CD4-positive, alpha-beta T cell treated with Interleukin-6 at 100 ng/mL for 8 hours (primary cell): ENCODE data around the gene BCDIN3D.

Experiments used
- DNase-seq: peaks from one replicate; pipeline ENCODE4 v3.0.0-alpha.2; 2020; ENCODE audit warnings: mixed read lengths, low spot score

Gene BCDIN3D

GRCh38 chr12:49819786-49820185 is 23.1 kb downstream of the BCDIN3D start:
- DNase-seq = no peak

GRCh38 chr12:49818241-49818895 is 24.5 kb downstream of the BCDIN3D start:
- no peak for DNase-seq

DNA sequence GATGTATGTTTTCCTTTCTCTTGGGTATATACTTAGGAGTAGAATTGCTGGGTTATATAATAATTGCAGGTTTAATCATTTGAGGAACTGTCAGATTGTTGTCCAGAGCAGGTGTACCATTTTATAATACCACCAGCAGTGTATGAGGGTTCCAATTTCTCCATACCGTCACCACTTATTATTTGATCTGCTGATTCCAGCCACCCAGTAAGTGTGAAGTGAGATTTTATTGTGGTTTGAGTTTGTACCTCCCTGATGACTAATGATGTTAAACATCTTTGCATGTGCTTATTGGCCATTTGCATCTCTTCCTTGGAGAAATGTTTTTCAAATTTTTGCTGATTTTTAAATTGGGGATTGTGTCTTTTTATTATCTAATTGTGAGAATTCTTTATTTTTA is 29.8 kb downstream of the BCDIN3D start:
- DNase-seq = no peak

- no peak for DNase-seq
Measured at GRCh38 chr12:49811961-49812401, 30.9 kb downstream of the BCDIN3D start.

- no peak for DNase-seq
Measured at GRCh38 chr12:49811136-49811535, 31.8 kb downstream of the BCDIN3D start.

- no peak for DNase-seq
Measured at GRCh38 chr12:49809906-49810389, 33.0 kb downstream of the BCDIN3D start.

DNA sequence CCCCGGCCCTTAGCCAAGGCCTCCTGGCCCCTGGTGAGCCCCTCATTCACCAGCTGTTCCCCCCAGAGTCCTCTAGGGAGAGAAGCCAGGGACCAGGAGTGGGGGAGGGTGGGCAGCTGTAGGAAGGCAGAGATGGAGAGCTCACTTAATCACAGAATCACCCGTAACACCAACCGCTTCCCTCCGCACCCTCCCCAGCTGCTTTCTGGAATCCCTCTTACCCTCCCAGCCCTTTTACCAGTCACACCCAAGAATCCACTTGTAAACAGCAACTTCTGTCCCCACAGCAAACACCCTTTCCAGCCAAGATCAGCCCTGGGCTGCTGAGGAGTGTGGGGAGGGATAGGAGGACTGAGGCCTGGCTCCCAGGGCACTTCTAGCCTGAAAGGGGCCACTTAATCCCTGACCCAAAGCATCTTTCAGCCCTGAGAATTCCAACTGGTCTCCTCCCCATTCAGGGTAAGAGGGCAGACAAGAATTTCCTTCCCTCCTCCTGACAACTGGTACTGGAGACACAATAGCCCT is 33.5 kb downstream of the BCDIN3D start:
- no peak for DNase-seq

GRCh38 chr12:49808686-49809380 is 34.1 kb downstream of the BCDIN3D start:
- DNase-seq = no peak

GRCh38 chr12:49807991-49808580 is 34.8 kb downstream of the BCDIN3D start:
- no peak for DNase-seq

- no peak for DNase-seq
Measured at GRCh38 chr12:49806877-49807276, 36.0 kb downstream of the BCDIN3D start.

- no peak for DNase-seq
Measured at GRCh38 chr12:49806321-49806813, 36.5 kb downstream of the BCDIN3D start.

DNA sequence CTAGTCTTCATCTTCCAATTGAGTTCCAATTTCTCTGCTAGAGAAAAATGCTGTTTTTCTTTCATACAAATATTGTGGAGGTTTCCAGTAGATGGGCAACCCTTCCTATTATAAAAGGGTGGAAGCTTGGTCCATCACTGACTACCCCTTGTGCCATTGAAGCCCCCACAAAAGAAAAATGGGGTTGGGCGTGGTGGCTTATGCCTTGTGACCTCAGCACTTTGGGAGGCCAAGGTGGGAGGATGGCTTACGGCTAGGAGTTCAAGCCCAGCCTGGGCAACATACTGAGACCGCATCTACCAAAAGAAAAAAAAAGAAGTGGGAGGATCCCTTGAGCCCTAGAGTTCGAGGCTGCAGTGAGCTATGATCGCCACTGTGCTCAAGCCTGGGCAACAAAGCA is 37.5 kb downstream of the BCDIN3D start:
- DNase-seq = no peak

DNA sequence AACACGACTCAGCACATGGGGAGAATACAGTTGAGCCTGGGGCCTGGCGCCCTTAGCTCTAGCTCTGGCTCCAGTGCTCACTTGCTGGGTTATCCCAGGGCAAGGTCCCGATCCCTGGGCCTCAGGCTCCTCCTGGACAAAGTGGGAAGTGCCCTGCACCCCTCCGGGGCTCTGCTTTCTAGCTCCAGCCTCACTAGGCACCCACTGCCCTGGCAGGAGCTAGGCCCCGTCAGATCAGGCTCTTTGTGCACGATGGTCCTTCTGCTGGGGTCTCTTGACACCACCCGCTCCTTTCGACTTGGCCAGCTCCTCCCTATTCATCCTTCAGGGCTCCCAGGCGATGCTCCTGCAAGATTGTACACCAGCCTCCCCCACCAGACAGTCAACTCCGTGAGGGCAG is 38.1 kb downstream of the BCDIN3D start:
- DNase-seq = no peak

GRCh38 chr12:49803693-49804450 is 39.0 kb downstream of the BCDIN3D start:
- no peak for DNase-seq

DNA sequence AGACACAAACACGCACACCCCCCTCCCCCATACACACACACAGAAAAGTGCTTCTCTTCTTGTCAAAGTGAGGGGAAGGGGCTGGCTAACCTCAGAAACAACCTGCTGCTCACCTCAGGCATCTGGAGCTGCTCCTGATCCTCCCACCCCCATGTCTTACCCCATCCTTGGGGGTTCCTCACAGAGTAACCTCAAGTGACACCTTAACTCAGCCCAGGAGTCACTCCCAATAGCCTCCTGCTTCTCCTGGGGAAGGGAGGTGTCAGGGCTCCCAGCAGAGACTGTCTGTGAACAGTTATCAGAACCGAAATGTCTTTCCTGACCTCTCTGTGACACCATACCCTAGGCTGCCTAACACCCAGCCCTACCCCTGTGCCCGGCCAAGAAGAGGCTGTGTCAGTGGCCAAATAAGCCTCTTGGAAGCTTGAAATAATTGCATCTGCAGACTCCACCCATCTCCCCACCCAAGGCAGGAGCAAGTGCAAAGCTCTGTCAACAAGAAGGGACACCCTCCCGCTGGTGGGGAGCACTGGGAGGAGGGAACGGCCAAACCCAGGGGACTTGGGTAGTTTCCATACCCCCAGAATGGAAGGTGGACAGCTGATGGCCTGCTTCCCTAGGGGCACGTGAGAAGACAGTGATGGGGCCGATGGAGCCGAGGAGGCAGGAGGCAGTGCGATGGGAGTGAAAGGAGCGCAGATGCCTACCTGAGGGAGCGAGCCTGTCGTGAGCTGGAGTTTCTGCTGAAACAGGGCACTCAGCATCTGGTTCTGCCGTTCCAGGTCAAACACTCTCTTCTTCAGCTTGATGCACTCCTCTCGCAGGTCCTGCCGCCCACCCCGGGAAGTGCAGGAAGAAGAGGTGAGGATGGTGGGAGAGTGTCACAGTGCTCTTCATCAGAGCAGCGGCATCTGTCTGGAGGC is 41.5 kb downstream of the BCDIN3D start:
- no peak for DNase-seq

DNA sequence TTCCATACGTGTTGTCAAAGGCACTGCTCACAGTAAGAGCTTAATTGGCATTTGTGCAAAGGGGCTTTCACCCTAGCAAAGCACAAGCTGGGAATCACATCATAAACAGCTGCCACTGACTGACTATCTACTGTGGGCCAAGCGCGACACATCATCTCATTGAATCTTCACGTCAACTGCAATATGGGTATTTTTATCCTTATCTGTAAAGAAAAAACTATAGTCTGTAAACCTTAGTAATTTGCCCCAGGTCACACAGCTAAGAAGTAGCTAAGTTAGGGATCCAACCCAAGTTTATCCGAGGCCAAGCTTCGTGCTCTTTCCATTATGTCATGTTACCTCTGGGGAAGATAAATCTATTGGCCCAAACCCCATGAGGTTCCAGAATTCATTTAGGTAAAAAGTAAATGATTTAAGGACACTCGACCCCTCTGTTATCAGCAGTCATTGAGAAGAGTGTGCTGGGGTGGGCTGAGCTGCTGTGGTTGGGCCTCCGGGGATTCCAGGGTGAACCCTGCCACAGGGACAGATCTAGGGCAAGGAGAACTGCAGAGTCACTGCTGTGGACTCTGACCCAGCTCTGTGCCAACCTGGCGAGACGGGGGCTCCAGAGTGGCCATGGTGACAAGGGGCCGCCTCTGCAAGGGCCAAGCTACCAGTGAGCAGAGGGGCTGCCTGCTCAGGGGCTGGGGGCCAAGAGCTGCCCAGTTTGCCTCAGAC is 42.3 kb downstream of the BCDIN3D start:
- DNase-seq = no peak

DNA sequence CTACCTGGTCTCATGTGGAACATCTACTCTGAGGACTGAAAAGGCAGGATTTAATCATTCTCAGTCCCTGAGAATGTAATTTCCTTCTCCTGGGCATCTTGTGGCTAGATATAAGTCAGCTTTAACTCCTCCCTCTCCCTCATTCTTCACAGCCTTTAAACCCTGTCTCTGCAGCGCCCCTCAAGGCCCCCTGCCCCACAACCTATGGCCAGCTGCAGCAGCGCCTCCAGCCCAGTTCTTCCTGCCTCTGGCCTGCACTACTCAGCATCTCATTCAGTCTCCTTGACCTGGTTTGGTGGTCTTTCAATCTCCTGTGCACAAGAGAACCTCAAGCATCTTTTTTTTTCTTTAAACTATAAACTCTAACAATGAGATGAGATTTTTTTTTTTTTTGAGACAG is 44.0 kb downstream of the BCDIN3D start:
- no peak for DNase-seq

GRCh38 chr12:49798248-49798647 is 44.7 kb downstream of the BCDIN3D start:
- DNase-seq = no peak

DNA sequence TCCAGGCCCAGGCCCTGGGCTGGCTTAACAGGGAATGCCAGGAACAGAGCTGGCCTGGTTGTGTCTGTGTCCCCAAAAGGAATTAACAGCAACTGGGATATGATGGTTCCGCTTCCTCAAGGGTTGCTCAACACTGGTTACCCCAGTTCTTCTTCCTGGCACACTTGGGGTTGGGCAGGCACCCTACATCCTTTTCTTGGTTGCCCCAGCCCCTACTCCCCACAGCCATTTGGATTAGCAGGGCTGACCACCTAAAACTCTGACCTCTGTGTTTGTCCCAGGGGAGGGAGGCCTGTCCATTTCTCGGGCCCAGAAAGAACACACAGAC is 45.5 kb downstream of the BCDIN3D start:
- DNase-seq = no peak
